Astrocyte (in vitro differentiated cells and primary cell): Measurements from ENCODE around the gene MAPK8IP3.

Experiments used
- CTCF ChIP-seq: IDR thresholded peaks from 2 replicates; pipeline ENCODE4 v1.5.1; 2011; ENCODE audit warnings: low read depth, mild to moderate bottlenecking, inconsistent platforms, low read length, moderate library complexity; ENCODE audit not compliant: insufficient read depth
- EZH2 ChIP-seq: IDR thresholded peaks from 2 replicates; pipeline ENCODE4 v1.6.1; 2012; ENCODE audit warnings: mild to moderate bottlenecking, low read length, inconsistent platforms; ENCODE audit not compliant: insufficient read depth

GRCh38 chr16:1700246-1700645, 5.7 kb upstream of the MAPK8IP3 start:
- TF ChIP-seq EZH2 (no peak), CTCF (no peak)
